AG04450 (cell line): ENCODE results near the gene CGRRF1. TPM values are rescaled to one million over a fixed set of nuclear protein-coding genes. Genes with fewer than 3 reads are reported as not detected.

Experiments
- CTCF ChIA-PET: fragments of 300-600, 350-600 bp; formaldehyde crosslinking; extraction: SDS; loops from one replicate; lab custom pipeline; 2022; ENCODE audit warnings: antibody characterized with exemption, inconsistent platforms; lab: Charles Lee
- POLR2A ChIA-PET: fragments of 350-600 bp; formaldehyde crosslinking; extraction: SDS; loops from one replicate; lab custom pipeline; 2021; ENCODE audit warnings: antibody characterized with exemption, inconsistent platforms; lab: Yijun Ruan, JAX
- DNase-seq: peaks from one replicate; pipeline ENCODE4 v3.0.0-alpha.2; 2011; ENCODE audit warnings: low read depth, low spot score
- H3K27ac ChIP-seq: one replicate; pipeline ENCODE4 v1.5.1; 2012; ENCODE audit warnings: low read depth, low read length, control low read depth
- H3K27me3 ChIP-seq: one replicate; pipeline ENCODE4 v1.6.0; 2012; ENCODE audit warnings: low read length; ENCODE audit not compliant: control insufficient read depth, insufficient read depth
- H3K4me3 ChIP-seq: 2 replicates; pipeline ENCODE4 v1.5.1; 2011; ENCODE audit warnings: mild to moderate bottlenecking, low read depth, low read length, control low read depth
- H3K9me3 ChIP-seq: 2 replicates; pipeline ENCODE4 v1.5.1; 2012; ENCODE audit warnings: low read length; ENCODE audit not compliant: control insufficient read depth, insufficient read depth
- CTCF ChIP-seq: IDR thresholded peaks from 2 replicates; pipeline ENCODE4 v1.5.1; 2011; ENCODE audit warnings: low read depth, low read length, control low read depth, inconsistent platforms
- polyA plus RNA-seq: library from polyadenylated mRNA; depleted of rRNA; stranded (reverse); fragments of >200 nt; gene quantifications from 2 replicates; pipeline ENCODE4 v1.2.3, GENCODE V29; 2011

Gene CGRRF1
- polyA plus RNA-seq, 1 experiment, result 22.2 TPM

GRCh38 chr14:54524410-54524809 is 14.7 kb downstream of the CGRRF1 start:
- no peak for DNase-seq
- Histone ChIP-seq H3K9me3 (no peaks in the 10 kb centered on the region), H3K27me3 (no peaks in the 10 kb centered on the region), H3K4me3 (no peak overlapping the region), H3K27ac (no peak overlapping the region)
- CTCF ChIA-PET, result no interaction called here
- POLR2A ChIA-PET, result no interaction called here
- no peak for TF ChIP-seq CTCF

- DNase-seq, result no peak
- POLR2A ChIA-PET, result no interaction called here
- CTCF ChIA-PET, result interaction anchor here (1.1 to 1.5 kb wide), 3 partner anchors 20 to 35 kb away, joined by 3 to 5 read pairs (median 4); partner anchors contain the start of gene CGRRF1
- Histone ChIP-seq H3K27me3 (no peaks in the 10 kb centered on the region), H3K9me3 (no peaks in the 10 kb centered on the region), H3K4me3 (no peak overlapping the region), H3K27ac (no peak overlapping the region)
- TF ChIP-seq CTCF, result no peak
Observed at GRCh38 chr14:54528973-54529372, 19.3 kb downstream of the CGRRF1 start.

DNA sequence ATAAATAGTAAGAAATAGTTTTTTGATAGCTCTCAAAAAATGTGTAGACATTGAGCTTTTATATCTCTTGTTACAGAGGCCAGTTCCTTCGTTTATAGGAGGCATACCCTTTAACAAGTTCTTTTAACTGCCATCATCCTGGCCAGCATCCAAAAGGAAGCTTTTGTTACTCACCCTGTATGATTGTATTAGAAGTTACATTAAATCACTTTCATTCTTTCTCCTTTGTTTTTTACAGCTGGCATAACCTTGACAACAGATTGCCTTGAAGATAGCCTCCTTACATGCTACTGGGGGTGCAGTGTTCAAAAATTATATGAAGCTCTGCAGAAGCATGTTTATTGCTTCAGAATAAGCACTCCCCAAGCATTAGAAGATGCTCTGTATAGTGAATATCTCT is 20.1 kb downstream of the CGRRF1 start:
- Histone ChIP-seq H3K27me3 (no peaks in the 10 kb centered on the region), H3K27ac (no peak overlapping the region), H3K4me3 (no peak overlapping the region), H3K9me3 (no peaks in the 10 kb centered on the region)
- ChIA-PET CTCF (interaction anchor here (0.6 to 1.5 kb wide), 4 partner anchors 21 to 161 kb away, joined by 3 to 5 read pairs (median 4); partner anchors contain the start of gene CGRRF1), POLR2A (no interaction called here)
- no peak for TF ChIP-seq CTCF
- no peak for DNase-seq

- H3K27ac ChIP-seq, result no peak overlapping the region
- ChIA-PET CTCF (interaction anchor here (0.6 kb wide), 1 partner anchor 32 kb away, joined by 3 read pairs; no protein-coding TSS in a partner anchor), POLR2A (no interaction called here)
- no peak for TF ChIP-seq CTCF
- no peak overlapping the region for H3K4me3 ChIP-seq
- H3K9me3 ChIP-seq, result no peaks in the 10 kb centered on the region
- no peak for DNase-seq
- no peaks in the 10 kb centered on the region for H3K27me3 ChIP-seq
Observed at GRCh38 chr14:54532111-54533012, 22.7 kb downstream of the CGRRF1 start.

DNA sequence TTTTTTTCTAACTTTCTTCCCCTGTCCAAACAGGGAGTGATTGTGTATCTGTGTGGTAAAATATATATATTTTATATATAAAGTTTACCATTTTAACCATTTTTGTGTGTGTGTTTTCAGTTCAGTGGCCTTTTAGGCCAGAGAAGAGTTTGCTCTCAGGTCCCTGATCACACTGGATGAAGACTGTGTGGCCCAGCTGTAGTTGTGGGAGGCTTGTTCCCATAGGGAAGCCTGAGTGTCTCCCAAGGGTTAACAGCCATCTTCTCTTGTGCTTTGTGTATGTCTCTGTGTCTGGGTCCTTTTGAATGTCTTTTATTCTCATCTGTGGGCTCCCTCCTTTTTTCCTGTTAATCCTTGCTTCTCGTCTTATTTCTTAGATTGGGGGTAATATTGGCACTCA is 23.4 kb downstream of the CGRRF1 start:
- ChIA-PET CTCF (no interaction called here), POLR2A (no interaction called here)

More for the DNA sequence above, 23.4 kb downstream of the CGRRF1 start:
- Histone ChIP-seq H3K9me3 (no peaks in the 10 kb centered on the region), H3K4me3 (no peak overlapping the region), H3K27ac (no peak overlapping the region), H3K27me3 (no peaks in the 10 kb centered on the region)
- DNase-seq, result no peak
- TF ChIP-seq CTCF, result no peak
